Spleen (tissue), 11 donors: ENCODE results near the gene SLC23A2. TPM values are rescaled to one million over a fixed set of nuclear protein-coding genes. Genes with fewer than 3 reads are reported as not detected.

Source experiments
- DNase-seq: peaks from one replicate; pipeline ENCODE4 v3.0.0-alpha.2; 2020
- H3K27ac ChIP-seq, 8 donors: fragments of 200-600 bp; sonication (generic) in 7 of 8; 1 replicate in 4 of 8; 2 replicates in 4 of 8; pipeline versions ENCODE4 v1.5.0 to v1.8.0; 2016 to 2021; ENCODE audit warnings: inconsistent platforms in 4 of 8, mild to moderate bottlenecking in 4 of 8, moderate library complexity in 1 of 8
- H3K27me3 ChIP-seq, 7 donors: fragments of 200-600 bp; sonication (generic) in 6 of 7; replicated peaks in 1 of 7; 1 replicate in 4 of 7; 2 replicates in 3 of 7; pipeline versions ENCODE4 v1.5.0 to v1.8.0; 2016 to 2021; ENCODE audit warnings: inconsistent platforms in 3 of 7, mild to moderate bottlenecking in 1 of 7
- H3K36me3 ChIP-seq, 6 donors: fragments of 200-600 bp; sonication (generic) in 5 of 6; 1 replicate in 4 of 6; 2 replicates in 2 of 6; pipeline versions ENCODE4 v1.5.0 to v1.8.0; 2016 to 2021; ENCODE audit warnings: inconsistent platforms in 2 of 6
- H3K4me1 ChIP-seq, 6 donors: fragments of 200-600 bp; sonication (generic) in 5 of 6; 1 replicate in 3 of 6; 2 replicates in 3 of 6; pipeline versions ENCODE4 v1.5.0 to v1.8.0; 2016 to 2021; ENCODE audit warnings: inconsistent platforms in 3 of 6
- H3K4me3 ChIP-seq, 8 donors: fragments of 200-600 bp; sonication (generic) in 7 of 8; 1 replicate in 4 of 8; 2 replicates in 4 of 8; pipeline versions ENCODE4 v1.5.0 to v1.8.0; 2016 to 2021; ENCODE audit warnings: inconsistent platforms in 4 of 8, mild to moderate bottlenecking in 4 of 8, moderate library complexity in 2 of 8
- H3K9me3 ChIP-seq, 8 donors: fragments of 200-600 bp; sonication (generic) in 7 of 8; 1 replicate in 4 of 8; 2 replicates in 4 of 8; pipeline versions ENCODE4 v1.5.0 to v1.8.0; 2016 to 2021; ENCODE audit warnings: inconsistent platforms in 4 of 8
- CTCF ChIP-seq, 11 experiments: fragments of 200-600 bp in 7 of 11; fragments of 450-650 bp in 4 of 11; sonication (generic) in 4 of 11; IDR thresholded peaks in 8 of 11; conservative IDR thresholded peaks in 3 of 11; 1 replicate in 7 of 11; 2 replicates in 4 of 11; pipeline versions ENCODE4 v1.4.0 to v1.8.0; 2016 to 2021; ENCODE audit warnings: antibody characterized with exemption in 11 of 11, inconsistent platforms in 4 of 11, mild to moderate bottlenecking in 1 of 11
- POLR2A ChIP-seq, 3 donors: fragments of 450-650 bp; IDR thresholded peaks; one replicate each; pipeline ENCODE4 v1.5.1; 2017; ENCODE audit warnings: antibody characterized with exemption in 3 of 3, mild to moderate bottlenecking in 1 of 3
- POLR2AphosphoS5 ChIP-seq, 3 donors: sonication (generic); formaldehyde crosslinking; IDR thresholded peaks; one replicate each; pipeline ENCODE4 v1.5.1; 2017; ENCODE audit warnings: antibody characterized with exemption in 3 of 3
- WGBS, 5 donors: extraction: QIAGEN DNeasy Blood & Tissue Kit in 3 of 5; methylation state at CpG; one replicate each; pipeline versions ENCODE4 v1.1.5 to v1.1.7; 2013 to 2018; 5-methylcytosine and 5-hydroxymethylcytosine counted together
- intact Hi-C: fragments of 100-400 bp; cut with DNase I; formaldehyde crosslinking; loops from one replicate; pipeline ENCODE4 v1.15.0; 2023; ENCODE audit warnings: low total_unique reads
- polyA plus RNA-seq, 3 donors: library from polyadenylated mRNA; stranded (reverse); fragments of 200-250 nt; gene quantifications; one replicate each; pipeline ENCODE4 v1.2.1, GENCODE V29; 2013
- total RNA-seq, 7 donors: library from RNA; depleted of rRNA in 3 of 7; stranded (reverse); fragments of >200 nt in 3 of 7; fragmentation: NEBNext Ultra II Directional in 4 of 7; extraction: Animal tissue kit (Norgen Biotek cat#: 25700) in 4 of 7; gene quantifications; one replicate each; pipeline versions ENCODE4 v1.1.0 to v1.2.1, GENCODE V29; 2016 to 2021
- donor health status: healthy with polysubstance abuse.
- donor health status: DM: no; HTN: no; CAD: no; lungs with moderate emphysema.
- donor health status: DM: no; HTN: no; CAD: no.
- donor health status: Bipolar disorder and iron deficiency.
- donor health status: healthy.
- donor health status: DM: no; HTN: no; CAD: no.
- donor health status: DM: yes; HTN: yes; CAD: no.

SLC23A2 gene
- total and polyA plus RNA-seq, 10 donors, result 5.1 to 72.0 (median 45.8) TPM

- no peak overlapping the region for H3K4me3 ChIP-seq
- DNase-seq, result no peak
- intact Hi-C loops, result no loop called here
- TF ChIP-seq CTCF (IDR thresholded peaks at IDR 0.05 in 8 of 11, conservative IDR thresholded peaks at IDR 0.05 in 3 of 11) (no peak), POLR2A (IDR thresholded peaks at IDR 0.05) (no peak), POLR2AphosphoS5 (IDR thresholded peaks at IDR 0.05) (peak in 1 of 3 donors; percentile 7)
- peak overlapping the region in 1 of 8 donors; percentile 25 for H3K27ac ChIP-seq
- H3K36me3 ChIP-seq, result peaks cover 0 to 88% (median 36%) of the 10 kb centered on the region in 6 donors
- H3K9me3 ChIP-seq, result no peaks in the 10 kb centered on the region
- 82 to 89% (median 86%) methylated on average over 8 of the region's 8 CpGs for WGBS, 5 donors
- no peaks in the 10 kb centered on the region for H3K27me3 ChIP-seq
- peaks cover 0 to 19% (median 0%) of the 10 kb centered on the region in 6 donors for H3K4me1 ChIP-seq
These were observed 114.4 kb downstream of the SLC23A2 start for GRCh38 chr20:4886771-4887527.

GRCh38 chr20:4885877-4886276 lies 115.4 kb downstream of the SLC23A2 start:
- intact Hi-C loops, result no loop called here

GRCh38 chr20:4883546-4883945 lies 117.8 kb downstream of the SLC23A2 start:
- intact Hi-C loops, result no loop called here
- Histone ChIP-seq H3K27ac (peak overlapping the region in 4 of 8 donors; percentile 39 to 45 (median 42)), H3K36me3 (peaks cover 0 to 90% (median 36%) of the 10 kb centered on the region in 6 donors), H3K9me3 (no peaks in the 10 kb centered on the region), H3K27me3 (no peaks in the 10 kb centered on the region), H3K4me1 (peaks cover 0 to 36% (median 3%) of the 10 kb centered on the region in 6 donors), H3K4me3 (no peak overlapping the region)
- WGBS, 5 donors, result 64 to 92% (median 86%) methylated on average over 6 to 7 of the region's 7 CpGs
- no peak for DNase-seq
- TF ChIP-seq POLR2AphosphoS5 (IDR thresholded peaks at IDR 0.05) (peak; percentile 5 to 65 (median 21)), POLR2A (IDR thresholded peaks at IDR 0.05) (no peak), CTCF (IDR thresholded peaks at IDR 0.05 in 8 of 11, conservative IDR thresholded peaks at IDR 0.05 in 3 of 11) (peak in 1 of 11 experiments; percentile 6)

More at GRCh38 chr20:4885877-4886276, 115.4 kb downstream of the SLC23A2 start:
- WGBS, 5 donors, result 34 to 63% (median 39%) methylated on average over 8 of the region's 8 CpGs
- no peaks in the 10 kb centered on the region for H3K27me3 ChIP-seq
- no peaks in the 10 kb centered on the region for H3K9me3 ChIP-seq
- H3K4me1 ChIP-seq, result peaks cover 0 to 30% (median 1%) of the 10 kb centered on the region in 6 donors
- H3K27ac ChIP-seq, result no peak overlapping the region
- TF ChIP-seq POLR2A (IDR thresholded peaks at IDR 0.05) (no peak), POLR2AphosphoS5 (IDR thresholded peaks at IDR 0.05) (no peak), CTCF (IDR thresholded peaks at IDR 0.05 in 8 of 11, conservative IDR thresholded peaks at IDR 0.05 in 3 of 11) (no peak)
- peaks cover 0 to 90% (median 36%) of the 10 kb centered on the region in 6 donors for H3K36me3 ChIP-seq
- H3K4me3 ChIP-seq, result no peak overlapping the region
- no peak for DNase-seq

- no peak for TF ChIP-seq CTCF (IDR thresholded peaks at IDR 0.05 in 8 of 11, conservative IDR thresholded peaks at IDR 0.05 in 3 of 11)
- no peak for TF ChIP-seq POLR2AphosphoS5 (IDR thresholded peaks at IDR 0.05)
- TF ChIP-seq POLR2A (IDR thresholded peaks at IDR 0.05), result no peak
- no peak for DNase-seq
- Histone ChIP-seq H3K36me3 (peaks cover 0 to 88% (median 35%) of the 10 kb centered on the region in 6 donors), H3K4me3 (no peak overlapping the region), H3K4me1 (peaks cover 0 to 36% (median 3%) of the 10 kb centered on the region in 6 donors), H3K9me3 (no peaks in the 10 kb centered on the region), H3K27ac (peak overlapping the region in 4 of 8 donors; percentile 21 to 45 (median 42)), H3K27me3 (no peaks in the 10 kb centered on the region)
- 66 to 89% (median 83%) methylated on average over 3 of the region's 3 CpGs for WGBS, 5 donors
- intact Hi-C loops, result no loop called here
These were observed 118.3 kb downstream of the SLC23A2 start for GRCh38 chr20:4883051-4883450.
